SU-DHL-6 (cell line): ENCODE measurements around the gene EEF2KMT.

Experiments used
- H2AFZ ChIP-seq: fragments of 200-600 bp; sonication (generic); 2 replicates; pipeline ENCODE4 v1.6.1; 2014; ENCODE audit warnings: low read depth, mild to moderate bottlenecking, moderate library complexity, mixed read lengths, antibody characterized with exemption, low read length; ENCODE audit not compliant: severe bottlenecking
- H3F3A ChIP-seq: fragments of 200-600 bp; shearing (Covaris generic); 2 replicates; pipeline ENCODE4 v1.6.0; 2016; ENCODE audit warnings: antibody characterized with exemption, mild to moderate bottlenecking; ENCODE audit not compliant: insufficient read depth
- H3K27ac ChIP-seq: fragments of 200-600 bp; sonication (generic); 2 replicates; pipeline ENCODE4 v1.5.1; 2016; ENCODE audit warnings: low read depth, mild to moderate bottlenecking, low read length, moderate library complexity, mixed read lengths
- H3K27me3 ChIP-seq: fragments of 200-600 bp; sonication (generic), shearing (Covaris generic); 2 replicates; pipeline ENCODE4 v1.6.0; 2014; ENCODE audit warnings: mild to moderate bottlenecking, low read length
- H3K36me3 ChIP-seq: fragments of 200-600 bp; sonication (generic); 2 replicates; pipeline ENCODE4 v1.6.1; 2014; ENCODE audit warnings: mild to moderate bottlenecking, low read length, mixed read lengths
- H3K4me2 ChIP-seq: fragments of 300-600, 200-600 bp; shearing (Covaris generic), sonication (generic); 2 replicates; pipeline ENCODE4 v1.6.0; 2014; ENCODE audit warnings: low read length, low read depth, mild to moderate bottlenecking; ENCODE audit not compliant: poor library complexity, severe bottlenecking
- H3K4me3 ChIP-seq: fragments of 200-600 bp; sonication (generic); 2 replicates; pipeline ENCODE4 v1.5.1; 2014; ENCODE audit warnings: antibody characterized with exemption, low read length, mild to moderate bottlenecking, mixed read lengths; ENCODE audit not compliant: insufficient read depth, poor library complexity, severe bottlenecking
- H3K79me2 ChIP-seq: fragments of 200-600 bp; sonication (generic); 2 replicates; pipeline ENCODE4 v1.6.1; 2014; ENCODE audit warnings: mild to moderate bottlenecking, low read length, moderate library complexity; ENCODE audit not compliant: insufficient read depth
- H3K9ac ChIP-seq: fragments of 200-600 bp; sonication (generic); 2 replicates; pipeline ENCODE4 v1.7.0; 2014; ENCODE audit warnings: mild to moderate bottlenecking, low read length
- H3K9me2 ChIP-seq: fragments of 200-600 bp; sonication (generic); replicated peaks from 2 replicates; pipeline ENCODE4 v1.6.1; 2014; ENCODE audit warnings: low read length; ENCODE audit not compliant: insufficient read depth
- H3K9me3 ChIP-seq: fragments of 200-600 bp; sonication (generic); 2 replicates; pipeline ENCODE4 v1.6.1; 2014; ENCODE audit warnings: low read length, mixed read lengths; ENCODE audit not compliant: insufficient read depth
- H4K20me1 ChIP-seq: fragments of 200-600 bp; sonication (generic); 2 replicates; pipeline ENCODE4 v1.6.1; 2014; ENCODE audit warnings: low read depth, mild to moderate bottlenecking, antibody characterized with exemption, low read length, moderate library complexity, mixed read lengths
- EZH2phosphoT487 ChIP-seq: fragments of 200-600 bp; sonication (generic), shearing (Covaris generic); conservative IDR thresholded peaks from 2 replicates; pipeline ENCODE4 v1.6.1; 2018; ENCODE audit warnings: mild to moderate bottlenecking, antibody characterized with exemption, low read length, moderate library complexity, mixed read lengths
- TF ChIP-seq, protein P1 (sequence below): fragments of 200-600 bp; sonication (generic); IDR thresholded peaks from one replicate; pipeline ENCODE4 v1.5.1; 2017; ENCODE audit warnings: antibody characterized with exemption, mild to moderate bottlenecking, low read length, moderate library complexity; ENCODE audit not compliant: insufficient read depth, poor library complexity, severe bottlenecking

Gene EEF2KMT

DNA sequence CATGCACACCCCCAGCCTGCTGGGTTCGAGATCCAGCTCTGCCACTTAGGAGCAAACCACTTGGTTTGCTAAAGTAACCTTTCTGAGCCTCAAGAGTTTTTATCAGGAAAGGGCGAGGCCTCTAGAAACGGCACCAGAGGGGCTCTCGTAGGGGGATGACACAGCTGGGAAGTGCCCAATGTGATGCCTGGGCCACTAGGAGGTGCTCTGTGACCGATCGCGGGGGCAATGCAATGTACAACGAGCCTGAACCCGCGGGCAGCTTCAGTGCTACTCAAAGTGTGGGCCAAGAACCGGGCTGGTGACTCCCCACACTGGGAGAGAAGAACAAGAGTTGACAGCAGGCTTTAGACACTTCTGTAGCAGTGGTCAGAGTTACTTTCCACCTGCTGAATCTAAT is 41.2 kb downstream of the EEF2KMT start:
- no peaks in the 10 kb centered on the region for H3K79me2 ChIP-seq
- no peak overlapping the region for H3K27ac ChIP-seq
- H3K27me3 ChIP-seq: no peaks in the 10 kb centered on the region
- H3K4me3 ChIP-seq: no peak overlapping the region
- H3K9me2 ChIP-seq: no peaks in the 10 kb centered on the region
- no peak overlapping the region for H2AFZ ChIP-seq
- H3K36me3 ChIP-seq: no peaks in the 10 kb centered on the region
- H3K9me3 ChIP-seq: no peaks in the 10 kb centered on the region
- TF ChIP-seq, protein P1, sequence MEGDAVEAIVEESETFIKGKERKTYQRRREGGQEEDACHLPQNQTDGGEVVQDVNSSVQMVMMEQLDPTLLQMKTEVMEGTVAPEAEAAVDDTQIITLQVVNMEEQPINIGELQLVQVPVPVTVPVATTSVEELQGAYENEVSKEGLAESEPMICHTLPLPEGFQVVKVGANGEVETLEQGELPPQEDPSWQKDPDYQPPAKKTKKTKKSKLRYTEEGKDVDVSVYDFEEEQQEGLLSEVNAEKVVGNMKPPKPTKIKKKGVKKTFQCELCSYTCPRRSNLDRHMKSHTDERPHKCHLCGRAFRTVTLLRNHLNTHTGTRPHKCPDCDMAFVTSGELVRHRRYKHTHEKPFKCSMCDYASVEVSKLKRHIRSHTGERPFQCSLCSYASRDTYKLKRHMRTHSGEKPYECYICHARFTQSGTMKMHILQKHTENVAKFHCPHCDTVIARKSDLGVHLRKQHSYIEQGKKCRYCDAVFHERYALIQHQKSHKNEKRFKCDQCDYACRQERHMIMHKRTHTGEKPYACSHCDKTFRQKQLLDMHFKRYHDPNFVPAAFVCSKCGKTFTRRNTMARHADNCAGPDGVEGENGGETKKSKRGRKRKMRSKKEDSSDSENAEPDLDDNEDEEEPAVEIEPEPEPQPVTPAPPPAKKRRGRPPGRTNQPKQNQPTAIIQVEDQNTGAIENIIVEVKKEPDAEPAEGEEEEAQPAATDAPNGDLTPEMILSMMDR: peak; percentile 65
- no peak for TF ChIP-seq EZH2phosphoT487
- H3F3A ChIP-seq: no peaks in the 10 kb centered on the region
- H3K4me2 ChIP-seq: no peak overlapping the region
- H4K20me1 ChIP-seq: no peaks in the 10 kb centered on the region
- no peak overlapping the region for H3K9ac ChIP-seq

DNA sequence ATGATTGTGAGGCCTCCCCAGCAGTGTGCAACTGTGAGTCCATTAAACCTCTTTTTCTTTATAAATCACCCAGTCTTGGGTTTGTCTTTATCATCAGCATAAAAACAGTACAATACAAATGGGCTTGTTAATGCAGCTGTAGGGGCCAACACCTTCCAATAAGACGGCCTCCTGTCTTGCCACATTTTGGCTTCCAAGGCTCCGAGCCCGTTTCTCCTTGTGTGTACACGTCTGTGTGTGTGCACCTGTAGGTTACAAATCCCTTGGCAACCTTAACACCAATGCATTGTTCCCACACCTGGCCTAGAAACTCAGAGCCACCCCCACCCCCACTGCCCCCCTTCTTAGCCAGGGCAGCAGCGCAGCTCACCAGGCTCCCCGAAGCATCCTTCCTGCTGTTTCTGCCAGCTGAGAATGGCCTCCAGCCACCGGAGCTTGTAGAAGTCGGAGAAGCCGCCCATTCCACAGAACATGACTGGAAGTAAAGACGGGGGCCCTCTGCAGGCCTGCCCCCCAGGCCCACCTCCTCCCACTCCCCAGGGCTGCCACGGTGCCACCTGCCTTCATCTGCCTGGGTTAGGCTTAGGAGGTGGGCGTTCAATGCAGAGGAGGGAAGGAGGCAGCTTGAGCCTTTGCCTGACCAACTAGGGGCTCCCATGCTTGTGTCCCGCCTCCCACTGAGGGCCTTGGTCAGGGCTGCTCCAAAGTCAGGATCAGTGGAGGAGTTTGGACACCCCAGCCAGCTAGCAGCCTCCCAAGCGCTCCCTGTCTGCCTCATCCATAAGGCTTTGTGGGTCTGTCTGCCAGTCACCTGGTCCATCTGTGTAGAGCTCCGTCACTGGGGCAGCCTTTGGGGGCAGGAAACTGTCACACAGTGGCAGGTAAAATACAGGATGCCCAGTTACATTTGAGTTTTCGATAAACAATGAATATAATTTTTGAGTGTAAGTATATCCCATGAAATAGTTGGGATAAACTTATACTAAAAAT is 42.4 kb downstream of the EEF2KMT start:
- Histone ChIP-seq H3F3A (no peaks in the 10 kb centered on the region), H4K20me1 (no peaks in the 10 kb centered on the region), H3K4me3 (no peak overlapping the region), H3K9me3 (no peaks in the 10 kb centered on the region), H3K36me3 (no peaks in the 10 kb centered on the region), H3K27me3 (no peaks in the 10 kb centered on the region), H3K4me2 (no peak overlapping the region), H3K9ac (no peak overlapping the region), H2AFZ (no peak overlapping the region), H3K9me2 (no peaks in the 10 kb centered on the region), H3K79me2 (no peaks in the 10 kb centered on the region), H3K27ac (no peak overlapping the region)
- no peak for TF ChIP-seq EZH2phosphoT487
- TF ChIP-seq, protein P1: no peak

GRCh38 chr16:5046914-5047313 is 50.7 kb downstream of the EEF2KMT start:
- no peaks in the 10 kb centered on the region for H3K27me3 ChIP-seq
- H3K9me3 ChIP-seq: no peaks in the 10 kb centered on the region
- H3K79me2 ChIP-seq: no peaks in the 10 kb centered on the region
- H2AFZ ChIP-seq: no peak overlapping the region
- TF ChIP-seq EZH2phosphoT487: no peak
- TF ChIP-seq, protein P1: no peak
- H3K36me3 ChIP-seq: no peaks in the 10 kb centered on the region
- no peak overlapping the region for H3K9ac ChIP-seq
- no peak overlapping the region for H3K4me3 ChIP-seq
- no peaks in the 10 kb centered on the region for H3K9me2 ChIP-seq
- H3K4me2 ChIP-seq: no peak overlapping the region
- H4K20me1 ChIP-seq: no peaks in the 10 kb centered on the region
- no peak overlapping the region for H3K27ac ChIP-seq
- no peaks in the 10 kb centered on the region for H3F3A ChIP-seq
